ENCODE measurements around the gene RAB26. TPM values are rescaled to one million over a fixed set of nuclear protein-coding genes. Genes with fewer than 3 reads are reported as not detected.

The RAB26 gene
- total and polyA plus RNA-seq, 2 experiments from 2014 or later = 4.1 to 8.7 TPM

DNA sequence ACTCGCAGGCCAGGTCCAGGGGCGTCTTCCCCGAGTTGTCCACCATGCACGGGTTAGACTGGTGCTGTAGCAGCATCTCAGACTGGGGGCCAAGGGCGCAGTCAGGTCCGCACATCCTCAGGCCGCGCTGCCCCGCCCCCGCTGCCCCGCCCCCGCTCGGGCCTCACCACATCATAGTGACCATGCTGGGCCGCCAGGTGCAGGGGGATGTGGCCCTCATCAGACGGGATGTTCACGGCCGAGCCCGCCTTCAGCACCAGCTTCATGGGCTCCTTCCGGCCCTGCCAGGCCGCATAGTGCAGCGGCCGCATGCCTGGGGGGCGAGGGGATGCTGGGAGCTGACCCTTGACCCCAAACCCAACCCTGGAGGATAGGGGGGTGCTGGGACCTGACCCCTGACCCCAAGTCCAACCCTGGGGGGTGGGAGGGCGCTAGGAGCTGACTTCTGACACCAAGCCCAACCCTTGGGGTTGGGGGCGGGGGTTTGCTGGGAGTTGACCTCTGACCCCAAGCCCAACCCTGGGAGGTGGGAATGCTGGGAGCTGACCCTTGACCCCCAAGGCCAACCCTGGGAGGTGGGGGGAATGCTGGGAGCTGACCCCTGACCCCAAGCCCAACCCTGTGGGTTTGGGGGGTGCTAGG is 40.9 kb downstream of the RAB26 start (continued):
- TF ChIP-seq, protein P1, sequence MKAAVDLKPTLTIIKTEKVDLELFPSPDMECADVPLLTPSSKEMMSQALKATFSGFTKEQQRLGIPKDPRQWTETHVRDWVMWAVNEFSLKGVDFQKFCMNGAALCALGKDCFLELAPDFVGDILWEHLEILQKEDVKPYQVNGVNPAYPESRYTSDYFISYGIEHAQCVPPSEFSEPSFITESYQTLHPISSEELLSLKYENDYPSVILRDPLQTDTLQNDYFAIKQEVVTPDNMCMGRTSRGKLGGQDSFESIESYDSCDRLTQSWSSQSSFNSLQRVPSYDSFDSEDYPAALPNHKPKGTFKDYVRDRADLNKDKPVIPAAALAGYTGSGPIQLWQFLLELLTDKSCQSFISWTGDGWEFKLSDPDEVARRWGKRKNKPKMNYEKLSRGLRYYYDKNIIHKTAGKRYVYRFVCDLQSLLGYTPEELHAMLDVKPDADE (IDR thresholded peaks at IDR 0.05) = no peak
- TF ChIP-seq, protein P2, sequence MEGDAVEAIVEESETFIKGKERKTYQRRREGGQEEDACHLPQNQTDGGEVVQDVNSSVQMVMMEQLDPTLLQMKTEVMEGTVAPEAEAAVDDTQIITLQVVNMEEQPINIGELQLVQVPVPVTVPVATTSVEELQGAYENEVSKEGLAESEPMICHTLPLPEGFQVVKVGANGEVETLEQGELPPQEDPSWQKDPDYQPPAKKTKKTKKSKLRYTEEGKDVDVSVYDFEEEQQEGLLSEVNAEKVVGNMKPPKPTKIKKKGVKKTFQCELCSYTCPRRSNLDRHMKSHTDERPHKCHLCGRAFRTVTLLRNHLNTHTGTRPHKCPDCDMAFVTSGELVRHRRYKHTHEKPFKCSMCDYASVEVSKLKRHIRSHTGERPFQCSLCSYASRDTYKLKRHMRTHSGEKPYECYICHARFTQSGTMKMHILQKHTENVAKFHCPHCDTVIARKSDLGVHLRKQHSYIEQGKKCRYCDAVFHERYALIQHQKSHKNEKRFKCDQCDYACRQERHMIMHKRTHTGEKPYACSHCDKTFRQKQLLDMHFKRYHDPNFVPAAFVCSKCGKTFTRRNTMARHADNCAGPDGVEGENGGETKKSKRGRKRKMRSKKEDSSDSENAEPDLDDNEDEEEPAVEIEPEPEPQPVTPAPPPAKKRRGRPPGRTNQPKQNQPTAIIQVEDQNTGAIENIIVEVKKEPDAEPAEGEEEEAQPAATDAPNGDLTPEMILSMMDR (conservative IDR thresholded peaks at IDR 0.05; ENCODE audit: low read depth in 2 of 2) = no peak
- TF ChIP-seq CREB1 (CRISPR knock-in tag; IDR thresholded peaks at IDR 0.05; ENCODE audit: low read depth) = no peak
- TF ChIP-seq, protein P3, sequence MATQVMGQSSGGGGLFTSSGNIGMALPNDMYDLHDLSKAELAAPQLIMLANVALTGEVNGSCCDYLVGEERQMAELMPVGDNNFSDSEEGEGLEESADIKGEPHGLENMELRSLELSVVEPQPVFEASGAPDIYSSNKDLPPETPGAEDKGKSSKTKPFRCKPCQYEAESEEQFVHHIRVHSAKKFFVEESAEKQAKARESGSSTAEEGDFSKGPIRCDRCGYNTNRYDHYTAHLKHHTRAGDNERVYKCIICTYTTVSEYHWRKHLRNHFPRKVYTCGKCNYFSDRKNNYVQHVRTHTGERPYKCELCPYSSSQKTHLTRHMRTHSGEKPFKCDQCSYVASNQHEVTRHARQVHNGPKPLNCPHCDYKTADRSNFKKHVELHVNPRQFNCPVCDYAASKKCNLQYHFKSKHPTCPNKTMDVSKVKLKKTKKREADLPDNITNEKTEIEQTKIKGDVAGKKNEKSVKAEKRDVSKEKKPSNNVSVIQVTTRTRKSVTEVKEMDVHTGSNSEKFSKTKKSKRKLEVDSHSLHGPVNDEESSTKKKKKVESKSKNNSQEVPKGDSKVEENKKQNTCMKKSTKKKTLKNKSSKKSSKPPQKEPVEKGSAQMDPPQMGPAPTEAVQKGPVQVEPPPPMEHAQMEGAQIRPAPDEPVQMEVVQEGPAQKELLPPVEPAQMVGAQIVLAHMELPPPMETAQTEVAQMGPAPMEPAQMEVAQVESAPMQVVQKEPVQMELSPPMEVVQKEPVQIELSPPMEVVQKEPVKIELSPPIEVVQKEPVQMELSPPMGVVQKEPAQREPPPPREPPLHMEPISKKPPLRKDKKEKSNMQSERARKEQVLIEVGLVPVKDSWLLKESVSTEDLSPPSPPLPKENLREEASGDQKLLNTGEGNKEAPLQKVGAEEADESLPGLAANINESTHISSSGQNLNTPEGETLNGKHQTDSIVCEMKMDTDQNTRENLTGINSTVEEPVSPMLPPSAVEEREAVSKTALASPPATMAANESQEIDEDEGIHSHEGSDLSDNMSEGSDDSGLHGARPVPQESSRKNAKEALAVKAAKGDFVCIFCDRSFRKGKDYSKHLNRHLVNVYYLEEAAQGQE (IDR thresholded peaks at IDR 0.05; ENCODE audit: unreplicated experiment) = no peak
- TF ChIP-seq NANOG (IDR thresholded peaks at IDR 0.05; ENCODE audit: borderline replicate concordance) = no peak
- no peak for TF ChIP-seq EZH2 (IDR thresholded peaks at IDR 0.05; ENCODE audit: low read depth, unreplicated experiment)
- TF ChIP-seq JUNB (IDR thresholded peaks at IDR 0.05; ENCODE audit: unreplicated experiment) = no peak

DNA sequence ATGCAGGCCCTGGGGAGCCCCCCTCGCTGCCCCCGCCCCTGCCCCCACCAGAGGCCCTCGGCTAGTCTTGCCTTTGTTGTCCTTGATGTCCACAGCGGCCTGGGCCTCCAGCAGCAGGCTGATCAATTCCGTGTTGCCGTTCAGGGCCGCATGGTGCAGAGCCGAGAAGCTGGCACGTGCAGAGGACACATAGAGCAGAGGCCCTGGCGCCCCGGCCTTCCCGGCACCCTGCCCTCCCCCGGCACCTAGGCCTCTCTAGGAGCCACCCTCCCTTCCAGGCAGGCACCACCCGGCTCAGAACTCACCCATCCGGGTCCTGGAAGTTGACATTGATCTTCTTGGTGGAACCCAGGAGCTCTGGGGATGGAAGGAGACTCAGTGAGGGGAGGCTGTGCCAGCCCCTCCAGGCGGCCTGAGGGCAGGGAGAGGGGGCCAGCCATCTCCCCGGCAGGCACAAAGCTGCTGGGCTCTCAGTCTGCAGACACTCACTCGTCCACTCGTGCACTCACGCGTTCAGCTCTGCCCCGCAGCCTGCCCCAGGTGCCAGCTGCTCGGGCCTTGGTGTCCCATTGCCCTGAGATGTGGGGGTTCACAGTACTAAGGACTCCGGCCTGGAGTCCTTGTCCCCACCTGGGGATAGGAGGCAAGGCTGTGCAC is 41.7 kb downstream of the RAB26 start:
- H3K4me3 Mint-ChIP-seq = no peak overlapping the region
- no peak overlapping the region for H3K4me2 ChIP-seq
- no peak for ATAC-seq
- TF ChIP-seq, protein P4, sequence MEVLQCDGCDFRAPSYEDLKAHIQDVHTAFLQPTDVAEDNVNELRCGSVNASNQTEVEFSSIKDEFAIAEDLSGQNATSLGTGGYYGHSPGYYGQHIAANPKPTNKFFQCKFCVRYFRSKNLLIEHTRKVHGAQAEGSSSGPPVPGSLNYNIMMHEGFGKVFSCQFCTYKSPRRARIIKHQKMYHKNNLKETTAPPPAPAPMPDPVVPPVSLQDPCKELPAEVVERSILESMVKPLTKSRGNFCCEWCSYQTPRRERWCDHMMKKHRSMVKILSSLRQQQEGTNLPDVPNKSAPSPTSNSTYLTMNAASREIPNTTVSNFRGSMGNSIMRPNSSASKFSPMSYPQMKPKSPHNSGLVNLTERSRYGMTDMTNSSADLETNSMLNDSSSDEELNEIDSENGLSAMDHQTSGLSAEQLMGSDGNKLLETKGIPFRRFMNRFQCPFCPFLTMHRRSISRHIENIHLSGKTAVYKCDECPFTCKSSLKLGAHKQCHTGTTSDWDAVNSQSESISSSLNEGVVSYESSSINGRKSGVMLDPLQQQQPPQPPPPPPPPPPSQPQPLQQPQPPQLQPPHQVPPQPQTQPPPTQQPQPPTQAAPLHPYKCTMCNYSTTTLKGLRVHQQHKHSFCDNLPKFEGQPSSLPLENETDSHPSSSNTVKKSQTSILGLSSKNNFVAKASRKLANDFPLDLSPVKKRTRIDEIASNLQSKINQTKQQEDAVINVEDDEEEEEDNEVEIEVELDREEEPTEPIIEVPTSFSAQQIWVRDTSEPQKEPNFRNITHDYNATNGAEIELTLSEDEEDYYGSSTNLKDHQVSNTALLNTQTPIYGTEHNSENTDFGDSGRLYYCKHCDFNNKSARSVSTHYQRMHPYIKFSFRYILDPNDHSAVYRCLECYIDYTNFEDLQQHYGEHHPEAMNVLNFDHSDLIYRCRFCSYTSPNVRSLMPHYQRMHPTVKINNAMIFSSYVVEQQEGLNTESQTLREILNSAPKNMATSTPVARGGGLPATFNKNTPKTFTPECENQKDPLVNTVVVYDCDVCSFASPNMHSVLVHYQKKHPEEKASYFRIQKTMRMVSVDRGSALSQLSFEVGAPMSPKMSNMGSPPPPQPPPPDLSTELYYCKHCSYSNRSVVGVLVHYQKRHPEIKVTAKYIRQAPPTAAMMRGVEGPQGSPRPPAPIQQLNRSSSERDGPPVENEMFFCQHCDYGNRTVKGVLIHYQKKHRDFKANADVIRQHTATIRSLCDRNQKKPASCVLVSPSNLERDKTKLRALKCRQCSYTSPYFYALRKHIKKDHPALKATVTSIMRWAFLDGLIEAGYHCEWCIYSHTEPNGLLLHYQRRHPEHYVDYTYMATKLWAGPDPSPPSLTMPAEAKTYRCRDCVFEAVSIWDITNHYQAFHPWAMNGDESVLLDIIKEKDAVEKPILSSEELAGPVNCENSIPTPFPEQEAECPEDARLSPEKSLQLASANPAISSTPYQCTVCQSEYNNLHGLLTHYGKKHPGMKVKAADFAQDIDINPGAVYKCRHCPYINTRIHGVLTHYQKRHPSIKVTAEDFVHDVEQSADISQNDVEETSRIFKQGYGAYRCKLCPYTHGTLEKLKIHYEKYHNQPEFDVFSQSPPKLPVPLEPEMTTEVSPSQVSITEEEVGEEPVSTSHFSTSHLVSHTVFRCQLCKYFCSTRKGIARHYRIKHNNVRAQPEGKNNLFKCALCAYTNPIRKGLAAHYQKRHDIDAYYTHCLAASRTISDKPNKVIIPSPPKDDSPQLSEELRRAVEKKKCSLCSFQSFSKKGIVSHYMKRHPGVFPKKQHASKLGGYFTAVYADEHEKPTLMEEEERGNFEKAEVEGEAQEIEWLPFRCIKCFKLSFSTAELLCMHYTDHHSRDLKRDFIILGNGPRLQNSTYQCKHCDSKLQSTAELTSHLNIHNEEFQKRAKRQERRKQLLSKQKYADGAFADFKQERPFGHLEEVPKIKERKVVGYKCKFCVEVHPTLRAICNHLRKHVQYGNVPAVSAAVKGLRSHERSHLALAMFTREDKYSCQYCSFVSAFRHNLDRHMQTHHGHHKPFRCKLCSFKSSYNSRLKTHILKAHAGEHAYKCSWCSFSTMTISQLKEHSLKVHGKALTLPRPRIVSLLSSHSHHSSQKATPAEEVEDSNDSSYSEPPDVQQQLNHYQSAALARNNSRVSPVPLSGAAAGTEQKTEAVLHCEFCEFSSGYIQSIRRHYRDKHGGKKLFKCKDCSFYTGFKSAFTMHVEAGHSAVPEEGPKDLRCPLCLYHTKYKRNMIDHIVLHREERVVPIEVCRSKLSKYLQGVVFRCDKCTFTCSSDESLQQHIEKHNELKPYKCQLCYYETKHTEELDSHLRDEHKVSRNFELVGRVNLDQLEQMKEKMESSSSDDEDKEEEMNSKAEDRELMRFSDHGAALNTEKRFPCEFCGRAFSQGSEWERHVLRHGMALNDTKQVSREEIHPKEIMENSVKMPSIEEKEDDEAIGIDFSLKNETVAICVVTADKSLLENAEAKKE (CRISPR knock-in tag; IDR thresholded peaks at IDR 0.05) = no peak
- TF ChIP-seq EZH2phosphoT487 (IDR thresholded peaks at IDR 0.05; ENCODE audit: unreplicated experiment) (no peak), NANOG (IDR thresholded peaks at IDR 0.05; ENCODE audit: borderline replicate concordance) (no peak), JUNB (IDR thresholded peaks at IDR 0.05; ENCODE audit: unreplicated experiment) (no peak), STAT1 (IDR thresholded peaks at IDR 0.05; ENCODE audit: unreplicated experiment) (no peak), ZNF331 (CRISPR knock-in tag; IDR thresholded peaks at IDR 0.05; ENCODE audit: low read depth) (no peak)

More for the DNA sequence above, 41.7 kb downstream of the RAB26 start:
- no peaks in the 10 kb centered on the region for H3K4me1 Mint-ChIP-seq
- Histone ChIP-seq H3K79me2 (replicated peaks; ENCODE audit: insufficient read depth) (no peaks in the 10 kb centered on the region), H3K27me3 (ENCODE audit: insufficient read depth) (peaks cover 2% of the 10 kb centered on the region), H4K20me1 (replicated peaks; ENCODE audit: insufficient read depth) (no peaks in the 10 kb centered on the region), H3K4me3 (no peak overlapping the region), H3K36me3 (ENCODE audit: insufficient read depth) (no peaks in the 10 kb centered on the region), H3K27ac (ENCODE audit: low read depth) (no peak overlapping the region), H2AFZ (no peak overlapping the region), H3K4me1 (ENCODE audit: insufficient read depth) (no peaks in the 10 kb centered on the region), H3F3A (replicated peaks; ENCODE audit: low read depth) (0 out of 2 replicates have a peak, but pooled peaks cover 2% of the 10 kb centered on the region), H3K9me2 (ENCODE audit: insufficient read depth) (no peaks in the 10 kb centered on the region)
- H3K9me3 Mint-ChIP-seq = no peaks in the 10 kb centered on the region
- no peak overlapping the region for H3K27ac Mint-ChIP-seq
- no peak for DNase-seq (ENCODE audit: low spot score)
- H3K27me3 Mint-ChIP-seq (ENCODE audit: insufficient read depth, low read depth, poor library complexity) = peaks cover 9% of the 10 kb centered on the region
- no peaks in the 10 kb centered on the region for H3K36me3 Mint-ChIP-seq (ENCODE audit: low read depth)

Measured in GM23338 (cell line).